Urinary bladder (tissue), 4 donors: ENCODE results near the gene AP3S1. TPM values are rescaled to one million over a fixed set of nuclear protein-coding genes. Genes with fewer than 3 reads are reported as not detected.

Source experiments
- DNase-seq: peaks from one replicate; pipeline ENCODE4 v3.0.0-alpha.2; 2015; ENCODE audit errors: extremely low spot score
- H3K27ac ChIP-seq: one replicate; pipeline ENCODE4 v1.5.1; 2013; ENCODE audit warnings: low read depth, mild to moderate bottlenecking, moderate library complexity
- H3K36me3 ChIP-seq: one replicate; pipeline ENCODE4 v1.6.1; 2013; ENCODE audit warnings: mild to moderate bottlenecking, moderate library complexity; ENCODE audit not compliant: insufficient read depth
- H3K4me1 ChIP-seq: one replicate; pipeline ENCODE4 v1.6.1; 2013; ENCODE audit warnings: mild to moderate bottlenecking, moderate library complexity; ENCODE audit not compliant: insufficient read depth
- H3K4me3 ChIP-seq: one replicate; pipeline ENCODE4 v1.5.1; 2013; ENCODE audit warnings: low read depth, low read length
- WGBS: extraction: QIAGEN DNeasy Blood & Tissue Kit; methylation state at CpG from one replicate; pipeline ENCODE4 v1.1.7; 2013; 5-methylcytosine and 5-hydroxymethylcytosine counted together
- polyA plus RNA-seq: library from polyadenylated mRNA; stranded (reverse); fragments of 200-250 nt; gene quantifications from one replicate; pipeline ENCODE4 v1.2.3, GENCODE V29; 2013
- total RNA-seq: library from RNA; depleted of rRNA; stranded (reverse); fragments of >200 nt; gene quantifications from one replicate; pipeline ENCODE4 v1.2.3, GENCODE V29; 2014
- donor health status: healthy with polysubstance abuse.
- donor health status: healthy.

The AP3S1 gene
- total and polyA plus RNA-seq, 2 donors, result 78.6 to 159 TPM

DNA sequence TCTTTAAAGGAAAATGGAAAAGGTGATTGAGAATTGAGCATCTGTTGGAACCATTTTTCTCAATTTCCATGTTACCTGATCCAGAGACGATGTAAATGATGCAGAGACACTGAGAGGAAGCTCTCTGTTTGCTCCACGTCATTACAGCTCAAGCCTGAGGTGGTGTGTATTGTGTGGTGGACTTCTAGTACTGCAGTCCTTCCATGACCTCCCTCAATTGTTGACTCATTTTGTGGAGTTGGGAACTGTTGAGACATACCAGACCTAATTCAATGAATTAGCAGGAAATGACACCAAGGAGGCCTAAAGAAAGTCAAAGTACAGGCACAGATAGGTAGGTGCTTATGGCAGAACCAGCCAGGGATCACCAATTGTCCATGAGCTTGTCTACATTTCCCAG lies 104.9 kb downstream of the AP3S1 start:
- Histone ChIP-seq H3K27ac (no peak overlapping the region), H3K4me1 (no peaks in the 10 kb centered on the region), H3K36me3 (no peaks in the 10 kb centered on the region), H3K4me3 (no peak overlapping the region)
- DNase-seq, result no peak
- WGBS, result 86% methylated on average over 2 of the region's 2 CpGs

DNA sequence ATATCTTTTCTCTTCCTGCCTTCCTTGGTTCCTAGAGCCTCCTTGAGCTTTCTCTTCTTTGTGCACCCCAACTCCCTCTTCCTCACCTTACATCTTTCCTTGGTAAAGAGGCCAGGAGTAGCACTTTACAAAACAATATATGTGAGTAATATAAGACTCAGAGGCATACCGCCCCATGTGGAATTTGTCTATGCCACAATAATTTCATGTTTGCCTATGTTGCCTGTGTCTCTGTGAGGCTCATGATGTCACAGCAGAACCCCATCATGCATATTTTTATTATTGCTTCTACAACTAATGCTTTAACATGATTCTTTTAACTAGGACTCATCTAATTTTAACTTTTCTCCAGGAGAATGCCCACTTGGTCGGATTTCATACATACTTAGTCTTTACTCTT lies 105.5 kb downstream of the AP3S1 start:
- Histone ChIP-seq H3K36me3 (no peaks in the 10 kb centered on the region), H3K4me3 (no peak overlapping the region), H3K27ac (no peak overlapping the region), H3K4me1 (no peaks in the 10 kb centered on the region)
- 92% methylated on average over 2 of the region's 2 CpGs for WGBS
- DNase-seq, result no peak

DNA sequence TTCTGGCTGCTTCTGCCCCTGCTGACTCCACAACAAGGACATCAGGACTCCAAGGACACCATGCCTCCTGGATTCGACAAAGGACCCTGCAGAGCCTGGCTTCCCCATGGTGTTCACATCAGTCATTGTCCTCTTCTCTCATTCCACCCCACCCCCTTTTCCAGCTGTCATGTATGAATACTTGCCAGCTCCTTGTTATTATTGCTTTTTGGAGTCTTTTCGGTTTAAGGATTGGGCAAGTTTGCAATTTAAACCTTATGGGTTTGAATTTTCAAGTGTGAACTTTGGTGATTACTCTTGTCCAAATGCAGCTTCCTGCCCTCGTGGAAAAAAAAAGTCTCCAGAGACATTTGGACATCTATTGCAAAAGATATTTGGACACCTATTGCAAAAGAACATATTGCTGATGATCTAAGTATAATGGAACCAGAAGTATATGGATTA lies 106.4 kb downstream of the AP3S1 start:
- no peak for DNase-seq
- Histone ChIP-seq H3K4me3 (no peak overlapping the region), H3K4me1 (no peaks in the 10 kb centered on the region), H3K36me3 (no peaks in the 10 kb centered on the region), H3K27ac (no peak overlapping the region)
- WGBS, result 58% methylated on average over 3 of the region's 3 CpGs

DNA sequence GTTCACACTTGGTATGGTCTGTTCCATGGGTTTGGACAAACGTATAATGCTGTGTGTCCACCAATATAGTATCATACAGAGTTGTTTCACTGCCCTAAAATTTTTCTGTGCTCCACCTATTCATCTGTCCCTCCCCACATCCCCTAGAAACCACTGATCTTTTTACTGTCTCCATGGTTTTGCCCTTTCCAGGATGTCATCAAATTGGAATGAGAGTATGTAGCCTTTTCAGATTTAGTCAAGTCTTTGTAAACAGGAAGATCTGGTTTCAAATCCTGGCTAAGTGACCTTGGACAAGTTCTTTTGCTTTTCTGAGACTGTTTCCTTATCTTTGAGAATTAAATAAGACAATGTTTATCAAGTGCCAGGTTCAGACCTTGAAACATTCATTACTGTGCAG lies 107.4 kb downstream of the AP3S1 start:
- Histone ChIP-seq H3K36me3 (no peaks in the 10 kb centered on the region), H3K27ac (no peak overlapping the region), H3K4me1 (no peaks in the 10 kb centered on the region), H3K4me3 (no peak overlapping the region)
- no peak for DNase-seq
- 86% methylated on average over 1 of the region's 1 CpG for WGBS

DNA sequence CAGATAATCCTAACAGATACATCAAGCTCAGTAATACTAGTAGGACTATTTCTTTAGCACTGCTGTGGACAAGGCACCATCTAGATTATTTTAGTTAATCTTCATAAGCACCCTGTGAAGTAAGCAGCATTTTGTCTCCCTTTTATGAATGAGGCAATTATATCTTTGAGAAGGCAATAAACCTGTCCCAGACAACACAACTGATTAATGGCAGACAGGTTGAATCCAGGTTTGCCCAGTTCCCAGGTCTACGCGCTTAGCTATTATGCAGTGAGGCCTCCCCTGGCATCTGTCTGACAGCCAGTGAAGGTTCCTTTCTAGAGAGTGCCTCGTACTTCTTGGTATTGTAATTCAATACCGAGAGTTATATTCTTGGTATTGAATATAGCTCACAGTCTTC lies 110.9 kb downstream of the AP3S1 start:
- 36% methylated on average over 4 of the region's 4 CpGs for WGBS
- no peaks in the 10 kb centered on the region for H3K4me1 ChIP-seq
- no peak overlapping the region for H3K4me3 ChIP-seq
- DNase-seq, result no peak
- no peak overlapping the region for H3K27ac ChIP-seq
- no peaks in the 10 kb centered on the region for H3K36me3 ChIP-seq

DNA sequence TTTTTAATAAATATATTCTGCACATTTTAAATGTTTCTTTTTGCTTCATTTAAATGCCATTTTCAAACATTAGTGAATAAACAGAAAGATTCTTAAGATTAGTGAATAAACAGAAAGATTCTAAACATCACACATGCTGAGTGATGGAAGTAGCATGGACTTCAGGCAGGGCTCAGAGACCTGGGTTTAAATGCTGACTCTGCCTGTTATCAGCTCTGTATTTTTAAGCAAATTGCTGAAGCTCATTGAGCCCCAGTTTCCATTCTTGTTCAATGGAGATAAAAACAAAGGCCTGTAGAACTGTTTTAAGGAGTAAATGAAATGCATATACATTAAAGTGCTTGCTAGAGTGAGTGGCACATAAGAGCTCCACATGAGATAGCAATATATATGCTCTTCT lies 112.4 kb downstream of the AP3S1 start:
- H3K4me3 ChIP-seq, result no peak overlapping the region
- no peak for DNase-seq
- no peaks in the 10 kb centered on the region for H3K4me1 ChIP-seq
- H3K36me3 ChIP-seq, result no peaks in the 10 kb centered on the region
- no peak overlapping the region for H3K27ac ChIP-seq

DNA sequence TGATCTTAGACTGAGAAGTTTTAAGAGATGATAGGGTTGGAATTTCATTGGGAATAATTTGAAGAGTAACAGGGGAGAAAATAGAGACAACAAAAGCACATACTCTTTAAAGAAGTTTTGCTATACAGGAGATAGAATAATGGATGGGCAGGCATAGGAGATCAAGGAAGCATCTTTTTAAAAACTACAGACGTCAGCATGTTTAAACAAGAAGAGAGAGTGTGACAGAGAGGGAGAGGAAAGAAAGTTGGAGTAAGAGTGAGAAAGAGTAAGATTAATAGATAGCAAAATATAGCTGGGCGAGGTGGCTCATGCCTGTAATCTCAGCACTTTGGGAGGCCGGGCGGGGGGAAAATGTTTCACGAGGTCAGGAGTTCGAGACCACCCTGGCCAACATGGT lies 115.2 kb downstream of the AP3S1 start:
- WGBS, result 92% methylated on average over 6 of the region's 6 CpGs

DNA sequence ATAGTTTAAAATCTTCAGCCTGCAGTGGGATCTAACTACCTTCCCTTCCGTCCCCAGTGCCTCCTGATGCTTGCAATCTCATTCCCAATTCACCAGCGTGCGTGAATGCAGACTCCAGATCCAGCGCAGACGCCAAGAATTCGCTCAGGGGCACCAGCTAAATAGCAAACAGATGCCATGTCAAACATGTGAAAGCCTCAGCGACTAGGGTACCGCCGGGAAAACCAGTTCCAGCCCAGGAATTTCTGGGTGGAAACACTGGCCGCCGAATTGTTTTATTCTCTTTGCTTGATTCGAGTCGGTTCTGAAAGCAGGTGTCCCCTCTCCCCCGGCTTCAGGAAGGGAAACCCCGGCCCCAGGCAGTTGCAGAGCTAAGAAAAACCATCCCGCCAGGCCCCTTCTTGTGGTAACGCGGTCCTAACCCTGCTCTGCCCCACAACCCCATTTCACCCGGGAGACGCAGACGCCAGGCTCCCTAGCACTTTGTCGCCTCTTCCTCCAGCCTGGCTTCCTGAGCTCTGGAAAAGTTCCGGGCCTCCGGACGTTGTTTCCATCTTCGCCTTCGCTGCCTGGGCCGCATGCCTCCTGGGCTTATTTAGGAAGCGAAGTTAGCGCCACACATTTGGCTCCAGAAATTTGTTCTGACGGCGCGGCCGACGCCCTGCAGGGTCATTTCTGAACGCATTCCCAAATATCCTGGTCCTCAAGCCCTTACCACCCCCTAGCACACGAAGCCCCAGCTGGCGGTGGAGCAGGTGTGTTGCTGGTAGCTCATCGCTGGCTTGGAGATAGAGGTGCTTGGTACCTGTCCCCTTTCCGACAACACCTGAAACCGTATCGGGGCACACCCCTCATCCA lies 119.9 kb downstream of the AP3S1 start:
- 6% methylated on average over 42 of the region's 42 CpGs for WGBS
- Histone ChIP-seq H3K4me1 (peaks cover 2% of the 10 kb centered on the region), H3K36me3 (no peaks in the 10 kb centered on the region), H3K27ac (no peak overlapping the region), H3K4me3 (no peak overlapping the region)
- DNase-seq, result no peak

More for the DNA sequence above, 115.2 kb downstream of the AP3S1 start:
- Histone ChIP-seq H3K36me3 (no peaks in the 10 kb centered on the region), H3K27ac (no peak overlapping the region), H3K4me1 (no peaks in the 10 kb centered on the region), H3K4me3 (no peak overlapping the region)
- DNase-seq, result no peak

DNA sequence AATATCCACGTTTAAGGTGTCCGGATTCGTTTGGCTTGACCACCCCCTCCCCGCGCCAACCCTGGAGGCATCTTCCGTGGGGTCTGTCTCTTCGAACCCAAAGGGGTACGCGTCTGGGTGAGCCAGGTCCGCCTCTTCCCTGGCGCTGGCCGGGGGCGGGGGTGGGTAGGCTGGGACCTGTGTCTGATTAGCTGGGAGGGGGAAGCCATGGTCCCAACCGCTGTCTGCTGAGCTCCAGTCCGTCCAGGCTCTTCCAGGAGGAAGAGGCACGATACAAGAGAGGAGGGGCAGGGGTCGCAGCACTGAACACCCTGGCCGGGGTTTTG lies 120.5 kb downstream of the AP3S1 start, which contains the start of gene LVRN:
Gene LVRN, plus strand, starts transcription at position 237 of the 326 bp plus-strand sequence. CDS start 143 bp downstream, outside the sequence.
- WGBS, result 6% methylated on average over 18 of the region's 18 CpGs

DNA sequence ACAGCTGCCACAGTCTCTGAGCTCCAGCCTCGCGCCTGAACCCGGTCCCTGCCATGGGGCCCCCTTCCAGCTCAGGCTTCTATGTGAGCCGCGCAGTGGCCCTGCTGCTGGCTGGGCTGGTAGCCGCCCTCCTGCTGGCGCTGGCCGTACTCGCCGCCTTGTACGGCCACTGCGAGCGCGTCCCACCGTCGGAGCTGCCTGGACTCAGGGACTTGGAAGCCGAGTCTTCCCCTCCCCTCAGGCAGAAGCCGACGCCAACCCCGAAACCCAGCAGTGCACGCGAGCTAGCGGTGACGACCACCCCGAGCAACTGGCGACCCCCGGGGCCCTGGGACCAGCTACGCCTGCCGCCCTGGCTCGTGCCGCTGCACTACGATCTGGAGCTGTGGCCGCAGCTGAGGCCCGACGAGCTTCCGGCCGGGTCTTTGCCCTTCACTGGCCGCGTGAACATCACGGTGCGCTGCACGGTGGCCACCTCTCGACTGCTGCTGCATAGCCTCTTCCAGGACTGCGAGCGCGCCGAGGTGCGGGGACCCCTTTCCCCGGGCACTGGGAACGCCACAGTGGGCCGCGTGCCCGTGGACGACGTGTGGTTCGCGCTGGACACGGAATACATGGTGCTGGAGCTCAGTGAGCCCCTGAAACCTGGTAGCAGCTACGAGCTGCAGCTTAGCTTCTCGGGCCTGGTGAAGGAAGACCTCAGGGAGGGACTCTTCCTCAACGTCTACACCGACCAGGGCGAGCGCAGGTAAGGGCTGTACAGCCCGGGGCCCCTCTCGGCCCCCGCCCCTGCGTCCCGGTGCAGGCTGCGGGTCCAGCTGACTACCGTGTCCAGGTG lies 121.0 kb downstream of the AP3S1 start:
- Histone ChIP-seq H3K27ac (no peak overlapping the region), H3K4me3 (peak overlapping the region; percentile 38), H3K36me3 (no peaks in the 10 kb centered on the region), H3K4me1 (peaks cover 2% of the 10 kb centered on the region)
- DNase-seq, result no peak
- WGBS, result 3% methylated on average over 71 of the region's 71 CpGs

More for the DNA sequence above, 120.5 kb downstream of the AP3S1 start, which contains the start of gene LVRN:
- no peak for DNase-seq
- Histone ChIP-seq H3K4me1 (peaks cover 2% of the 10 kb centered on the region), H3K27ac (no peak within 1 kb of the TSS), H3K36me3 (no peaks in the 10 kb centered on the region), H3K4me3 (peak within 1 kb of the TSS; percentile 38)

DNA sequence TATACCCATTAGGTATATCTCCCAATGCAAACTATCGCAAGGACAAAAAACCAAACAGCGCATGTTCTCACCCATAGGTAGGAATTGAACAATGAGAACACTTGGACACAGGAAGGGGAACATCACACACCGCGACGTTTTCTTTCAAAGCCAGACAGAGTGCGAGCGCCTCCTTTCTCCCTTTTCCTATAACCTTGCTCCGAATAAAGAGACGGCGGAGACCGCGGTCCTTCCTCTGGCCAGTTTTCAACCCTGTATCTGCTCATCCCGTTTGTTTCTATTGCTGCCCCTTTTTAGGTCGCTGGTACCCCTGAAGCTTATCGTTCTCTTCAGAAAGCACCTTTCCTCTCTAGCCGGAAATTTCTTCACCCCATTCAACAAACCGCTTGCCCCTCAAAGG lies 121.8 kb downstream of the AP3S1 start:
- Histone ChIP-seq H3K4me1 (peaks cover 2% of the 10 kb centered on the region), H3K36me3 (no peaks in the 10 kb centered on the region), H3K27ac (no peak overlapping the region), H3K4me3 (no peak overlapping the region)
- WGBS, result 28% methylated on average over 17 of the region's 17 CpGs
- DNase-seq, result no peak
